GM21390 (cell line): ENCODE data around the gene GPR89B.
"Not testable (repeated sequence)": the region's sequence is repeated elsewhere in the genome, so short reads cannot be mapped to it uniquely, and the experiment has no call there.

Experiments used
- ATAC-seq: cut with Tn5 transposase; IDR thresholded peaks from one replicate; pipeline ENCODE4 v1.9.1; 2021; ENCODE audit not compliant: unreplicated experiment

Gene GPR89B

DNA sequence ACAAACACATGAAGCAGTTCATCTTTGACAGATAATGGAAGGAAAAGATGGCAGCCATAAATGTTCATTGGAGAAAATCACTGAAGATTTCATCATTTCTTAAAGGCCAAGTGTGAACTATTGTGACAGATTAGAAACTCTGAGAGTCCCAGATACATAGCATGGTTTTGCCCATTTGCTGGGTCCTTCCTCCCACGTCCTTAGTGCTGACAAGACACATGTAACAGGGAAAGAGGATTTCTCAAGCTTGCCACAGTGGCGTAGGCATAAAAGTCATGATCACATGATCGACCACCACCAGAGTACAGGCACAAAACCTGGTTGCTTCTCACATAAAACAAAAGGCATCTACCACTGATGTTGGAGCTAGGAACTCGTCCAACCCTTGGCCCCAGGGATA lies 98.8 kb downstream of the GPR89B start:
- not testable (repeated sequence) for ATAC-seq

DNA sequence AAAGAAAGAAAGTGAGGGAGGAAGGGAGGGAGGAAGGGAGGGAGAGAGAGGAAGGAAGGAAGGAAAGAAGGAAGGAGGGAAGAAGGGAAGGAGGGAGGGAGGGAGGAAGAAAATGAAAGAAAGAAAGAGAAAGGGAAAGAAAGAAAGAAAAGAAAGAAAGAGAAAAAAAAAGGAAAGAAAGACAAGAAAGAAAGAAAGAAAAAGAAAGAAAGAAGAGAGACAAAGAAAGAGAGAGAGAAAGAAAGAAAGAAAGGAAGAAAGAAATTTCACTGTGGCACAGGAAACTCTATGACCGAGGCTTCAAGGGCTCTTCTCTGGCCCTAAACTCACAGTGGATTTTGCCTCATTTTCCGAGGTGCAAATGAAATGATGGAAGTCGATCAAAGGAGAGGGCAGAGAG lies 104.0 kb downstream of the GPR89B start:
- ATAC-seq = not testable (repeated sequence)

DNA sequence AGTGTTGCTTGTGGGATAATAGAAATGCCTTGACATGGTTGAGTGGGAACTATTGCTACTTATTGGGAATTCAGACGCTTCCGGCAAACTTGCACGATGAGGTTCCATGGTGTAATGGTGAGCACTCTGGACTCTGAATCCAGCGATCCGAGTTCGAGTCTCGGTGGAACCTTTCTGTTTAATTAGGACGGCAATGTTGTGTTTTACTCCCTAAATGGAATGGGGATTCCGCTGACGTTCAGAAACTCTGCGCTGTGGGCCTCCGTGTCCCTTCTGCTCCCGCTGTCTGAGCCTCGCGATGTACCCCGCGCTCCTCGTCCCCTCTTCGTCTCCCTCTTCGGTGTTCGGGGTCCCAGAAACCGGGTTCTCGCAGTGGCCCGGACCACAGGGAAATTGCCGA lies 104.5 kb downstream of the GPR89B start:
- not testable (repeated sequence) for ATAC-seq

DNA sequence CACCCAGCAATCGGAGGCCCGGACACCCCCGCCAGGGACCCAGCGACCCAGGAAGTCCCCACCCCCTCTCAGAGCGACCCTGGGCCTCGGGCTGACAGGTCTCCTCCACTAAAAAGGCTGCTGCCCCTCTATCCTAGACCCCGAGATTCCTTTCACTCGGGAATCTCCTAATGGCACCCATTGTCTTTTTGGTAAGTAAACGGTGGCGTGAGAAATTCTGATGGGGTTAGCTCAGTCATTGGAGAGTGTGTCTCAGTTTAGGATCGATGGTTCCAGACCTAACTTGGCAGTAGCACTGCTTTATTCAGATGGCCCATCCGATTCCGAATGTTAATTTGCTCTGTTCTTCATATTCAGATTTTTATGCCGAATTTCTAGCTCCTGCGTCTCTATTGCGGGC lies 104.9 kb downstream of the GPR89B start:
- ATAC-seq = not testable (repeated sequence)

DNA sequence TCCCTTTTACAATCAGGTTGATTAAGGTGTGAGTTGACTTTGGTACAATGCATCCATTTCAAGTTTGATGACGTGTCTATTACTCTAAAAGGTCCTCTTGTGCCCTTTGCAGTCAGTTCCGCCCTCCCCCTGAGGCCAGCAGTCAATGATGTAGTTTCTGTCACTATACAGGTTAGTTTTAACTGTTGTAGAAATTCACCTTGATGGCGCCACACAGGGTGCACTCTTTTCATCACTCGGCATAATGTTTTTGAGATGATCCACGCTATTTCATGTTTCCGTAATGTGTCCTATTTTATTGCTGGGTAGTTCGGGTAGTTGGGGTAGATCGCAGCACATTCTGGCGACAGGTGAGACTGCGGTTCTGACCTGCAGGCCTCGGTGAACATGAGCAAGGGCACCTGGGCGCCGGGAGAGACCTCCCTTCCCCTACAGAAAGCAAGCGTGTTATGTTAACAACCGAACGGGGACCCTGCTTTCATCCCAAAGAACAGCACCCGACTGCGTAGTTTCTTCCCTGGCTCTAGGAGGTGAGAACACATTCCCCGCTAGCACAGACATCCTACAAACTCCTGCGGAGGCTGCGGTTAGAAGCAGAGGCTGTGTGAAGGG lies 109.7 kb downstream of the GPR89B start:
- peak; percentile 6 for ATAC-seq

DNA sequence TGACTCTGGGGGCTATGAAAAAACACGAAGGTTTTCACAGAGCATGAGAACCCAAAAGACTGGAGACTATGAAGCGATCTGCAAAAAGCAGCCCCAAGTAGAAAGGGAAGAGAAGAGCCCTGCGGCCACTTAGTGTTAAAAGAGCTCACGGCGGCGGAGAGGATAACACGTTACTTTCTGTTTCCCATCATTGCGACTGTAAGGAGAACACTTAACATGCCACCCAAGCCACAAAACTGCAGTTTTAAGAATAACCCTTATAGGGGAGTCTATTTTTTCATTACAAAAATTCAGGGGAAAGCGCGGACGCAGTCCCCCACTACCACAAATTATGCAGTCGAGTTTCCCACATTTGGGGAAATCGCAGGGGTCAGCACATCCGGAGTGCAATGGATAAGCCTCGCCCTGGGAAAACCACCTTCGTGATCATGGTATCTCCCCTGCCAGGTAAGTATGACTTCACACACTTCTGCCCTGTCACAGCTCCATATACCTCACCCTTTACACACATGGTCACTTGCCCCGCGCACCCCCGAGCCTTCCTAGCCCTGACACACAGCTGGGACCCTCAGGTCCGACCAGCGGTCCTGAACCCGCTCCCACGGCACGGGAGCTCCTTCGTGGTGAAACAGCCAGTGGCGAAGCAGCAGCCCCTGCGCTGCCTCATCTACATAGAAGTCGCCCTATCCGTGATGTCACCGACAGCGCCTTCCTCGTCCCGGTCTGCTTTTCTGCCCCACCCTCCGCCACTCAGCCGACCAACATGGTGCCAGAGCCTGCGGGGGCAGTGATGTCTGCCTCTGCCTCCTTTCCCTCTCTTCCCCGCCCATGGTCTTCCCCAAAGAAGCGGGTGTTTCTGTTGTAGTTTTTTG lies 110.5 kb downstream of the GPR89B start:
- peak; percentile 74 for ATAC-seq
